GM12878 (cell line): ENCODE results near the gene NFKBIZ. TPM values are rescaled to one million over a fixed set of nuclear protein-coding genes. Genes with fewer than 3 reads are reported as not detected.

Source experiments
- CREB1 ChIP-seq: IDR thresholded peaks from 2 replicates; pipeline ENCODE4 v1.6.1; 2012; ENCODE audit warnings: low read depth, mild to moderate bottlenecking, inconsistent platforms
- CREM ChIP-seq: IDR thresholded peaks from 2 replicates; pipeline ENCODE4 v1.6.1; 2014; ENCODE audit warnings: antibody characterized with exemption, low read depth
- ETV6 ChIP-seq, 2 experiments: fragments of 450-650 bp in 1 of 2; IDR thresholded peaks in 1 of 2; conservative IDR thresholded peaks in 1 of 2; 2 replicates each; pipeline ENCODE4 v1.6.1; 2014; ENCODE audit warnings: antibody characterized with exemption in 1 of 2, borderline replicate concordance in 1 of 2, low read depth in 1 of 2, mild to moderate bottlenecking in 1 of 2, moderate library complexity in 1 of 2
- IRF4 ChIP-seq: IDR thresholded peaks from 2 replicates; pipeline ENCODE4 v1.6.1; 2011; ENCODE audit warnings: low read depth, low read length
- NBN ChIP-seq: fragments of 450-650 bp; IDR thresholded peaks from 2 replicates; pipeline ENCODE4 v1.6.1; 2016
- PML ChIP-seq: IDR thresholded peaks from 2 replicates; pipeline ENCODE4 v1.6.1; 2012; ENCODE audit warnings: low read length, inconsistent platforms
- POU2F2 ChIP-seq: IDR thresholded peaks from 3 replicates; pipeline ENCODE4 v1.6.1; 2011; ENCODE audit warnings: low read depth, mild to moderate bottlenecking, low read length, borderline replicate concordance
- RAD51 ChIP-seq: fragments of 450-650 bp; IDR thresholded peaks from 2 replicates; pipeline ENCODE4 v1.6.1; 2016; ENCODE audit warnings: moderate library complexity, mild to moderate bottlenecking, inconsistent platforms
- RUNX3 ChIP-seq: IDR thresholded peaks from 2 replicates; pipeline ENCODE4 v1.6.1; 2012; ENCODE audit warnings: low read length, inconsistent platforms
- SPI1 ChIP-seq: IDR thresholded peaks from 2 replicates; pipeline ENCODE4 v1.6.1; 2011; ENCODE audit warnings: low read depth, mild to moderate bottlenecking, low read length, moderate library complexity, borderline replicate concordance; ENCODE audit not compliant: insufficient read depth
- ZNF207 ChIP-seq: fragments of 450-650 bp; IDR thresholded peaks from 2 replicates; pipeline ENCODE4 v1.6.1; 2014; ENCODE audit warnings: antibody characterized with exemption, mild to moderate bottlenecking, borderline replicate concordance
- polyA plus RNA-seq, 11 experiments: library from polyadenylated mRNA; depleted of rRNA in 4 of 11; unstranded in 6 of 11; stranded (reverse) in 5 of 11; fragments of >200 nt; fragmentation: Nextera tagmentation in 4 of 11; fragmentation: Illumina TruSeq in 1 of 11; extraction: Ambion mirVana in 4 of 11; extraction: Trizol in 1 of 11; gene quantifications; 1 replicate in 1 of 11; 2 replicates in 10 of 11; pipeline versions ENCODE4 v1.2.1 to v1.2.3, GENCODE V29; 2011 to 2016; ENCODE audit warnings: inconsistent platforms in 2 of 11, missing spikeins in 2 of 11, low read depth in 1 of 11
- total RNA-seq, 4 experiments: library from RNA; depleted of rRNA in 3 of 4; stranded (reverse); fragments of >200 nt in 3 of 4; fragmentation: Illumina TruSeq in 1 of 4; extraction: Trizol in 1 of 4; gene quantifications; 2 replicates each; pipeline versions ENCODE4 v1.2.1 to v1.2.3, GENCODE V29; 2013 to 2021
- TF ChIP-seq, protein P1 (sequence below): fragments of 450-650 bp; IDR thresholded peaks from 2 replicates; pipeline ENCODE4 v1.6.1; 2017; ENCODE audit warnings: mild to moderate bottlenecking
- TF ChIP-seq, protein P2 (sequence below): fragments of 450-650 bp; IDR thresholded peaks from 2 replicates; pipeline ENCODE4 v1.6.1; 2017; ENCODE audit warnings: mild to moderate bottlenecking, low read depth, inconsistent platforms; ENCODE audit not compliant: poor library complexity, severe bottlenecking
- TF ChIP-seq, protein P3 (sequence below): fragments of 450-650 bp; formaldehyde crosslinking; IDR thresholded peaks from 2 replicates; pipeline ENCODE4 v1.5.0; 2022; ENCODE audit warnings: mild to moderate bottlenecking, missing genetic modification characterization

The NFKBIZ gene
- total and polyA plus RNA-seq, 10 of the 15 experiments (the other 5 are each of a cell fraction or from before 2014, with no cell fraction given): 6.3 to 53.8 (median 17.3) TPM

DNA sequence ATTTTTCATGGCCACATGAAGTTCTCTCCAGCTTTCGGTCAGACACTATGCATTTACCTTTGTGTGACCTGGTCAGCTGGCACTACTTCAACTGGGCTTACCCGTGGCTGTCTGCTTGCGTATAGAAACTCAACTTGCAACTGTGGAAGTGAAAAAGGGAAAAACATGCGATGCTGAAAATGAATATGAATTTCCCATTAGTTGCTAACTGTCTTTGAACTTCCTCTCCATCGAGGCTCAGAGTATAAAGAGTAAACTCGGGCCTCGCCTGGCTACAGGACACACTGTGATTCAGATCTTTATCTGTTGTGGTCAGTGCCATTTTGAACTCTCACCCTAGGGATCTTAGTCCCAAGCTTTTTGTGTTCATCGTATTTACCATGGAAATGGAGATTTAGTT is 26.8 kb downstream of the NFKBIZ start (continued):
- TF ChIP-seq, protein P1, sequence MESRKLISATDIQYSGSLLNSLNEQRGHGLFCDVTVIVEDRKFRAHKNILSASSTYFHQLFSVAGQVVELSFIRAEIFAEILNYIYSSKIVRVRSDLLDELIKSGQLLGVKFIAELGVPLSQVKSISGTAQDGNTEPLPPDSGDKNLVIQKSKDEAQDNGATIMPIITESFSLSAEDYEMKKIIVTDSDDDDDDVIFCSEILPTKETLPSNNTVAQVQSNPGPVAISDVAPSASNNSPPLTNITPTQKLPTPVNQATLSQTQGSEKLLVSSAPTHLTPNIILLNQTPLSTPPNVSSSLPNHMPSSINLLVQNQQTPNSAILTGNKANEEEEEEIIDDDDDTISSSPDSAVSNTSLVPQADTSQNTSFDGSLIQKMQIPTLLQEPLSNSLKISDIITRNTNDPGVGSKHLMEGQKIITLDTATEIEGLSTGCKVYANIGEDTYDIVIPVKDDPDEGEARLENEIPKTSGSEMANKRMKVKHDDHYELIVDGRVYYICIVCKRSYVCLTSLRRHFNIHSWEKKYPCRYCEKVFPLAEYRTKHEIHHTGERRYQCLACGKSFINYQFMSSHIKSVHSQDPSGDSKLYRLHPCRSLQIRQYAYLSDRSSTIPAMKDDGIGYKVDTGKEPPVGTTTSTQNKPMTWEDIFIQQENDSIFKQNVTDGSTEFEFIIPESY: no peak
- TF ChIP-seq, protein P2, sequence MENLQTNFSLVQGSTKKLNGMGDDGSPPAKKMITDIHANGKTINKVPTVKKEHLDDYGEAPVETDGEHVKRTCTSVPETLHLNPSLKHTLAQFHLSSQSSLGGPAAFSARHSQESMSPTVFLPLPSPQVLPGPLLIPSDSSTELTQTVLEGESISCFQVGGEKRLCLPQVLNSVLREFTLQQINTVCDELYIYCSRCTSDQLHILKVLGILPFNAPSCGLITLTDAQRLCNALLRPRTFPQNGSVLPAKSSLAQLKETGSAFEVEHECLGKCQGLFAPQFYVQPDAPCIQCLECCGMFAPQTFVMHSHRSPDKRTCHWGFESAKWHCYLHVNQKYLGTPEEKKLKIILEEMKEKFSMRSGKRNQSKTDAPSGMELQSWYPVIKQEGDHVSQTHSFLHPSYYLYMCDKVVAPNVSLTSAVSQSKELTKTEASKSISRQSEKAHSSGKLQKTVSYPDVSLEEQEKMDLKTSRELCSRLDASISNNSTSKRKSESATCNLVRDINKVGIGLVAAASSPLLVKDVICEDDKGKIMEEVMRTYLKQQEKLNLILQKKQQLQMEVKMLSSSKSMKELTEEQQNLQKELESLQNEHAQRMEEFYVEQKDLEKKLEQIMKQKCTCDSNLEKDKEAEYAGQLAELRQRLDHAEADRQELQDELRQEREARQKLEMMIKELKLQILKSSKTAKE: peak; percentile 17
- TF ChIP-seq IRF4: 0 out of 2 replicates have a peak, but pooled peaks have one; percentile 42
- 0 out of 2 replicates have a peak, but pooled peaks have one; percentile 17 for TF ChIP-seq RUNX3
- no peak for TF ChIP-seq NBN
- peak; percentile 32; the same call in 1 of the 2 replicates for TF ChIP-seq CREM
- TF ChIP-seq RAD51: no peak
- TF ChIP-seq CREB1: peak; percentile 57; the same call in 1 of the 2 replicates
- TF ChIP-seq ZNF207: no peak
- TF ChIP-seq PML: no peak
- TF ChIP-seq, protein P3, sequence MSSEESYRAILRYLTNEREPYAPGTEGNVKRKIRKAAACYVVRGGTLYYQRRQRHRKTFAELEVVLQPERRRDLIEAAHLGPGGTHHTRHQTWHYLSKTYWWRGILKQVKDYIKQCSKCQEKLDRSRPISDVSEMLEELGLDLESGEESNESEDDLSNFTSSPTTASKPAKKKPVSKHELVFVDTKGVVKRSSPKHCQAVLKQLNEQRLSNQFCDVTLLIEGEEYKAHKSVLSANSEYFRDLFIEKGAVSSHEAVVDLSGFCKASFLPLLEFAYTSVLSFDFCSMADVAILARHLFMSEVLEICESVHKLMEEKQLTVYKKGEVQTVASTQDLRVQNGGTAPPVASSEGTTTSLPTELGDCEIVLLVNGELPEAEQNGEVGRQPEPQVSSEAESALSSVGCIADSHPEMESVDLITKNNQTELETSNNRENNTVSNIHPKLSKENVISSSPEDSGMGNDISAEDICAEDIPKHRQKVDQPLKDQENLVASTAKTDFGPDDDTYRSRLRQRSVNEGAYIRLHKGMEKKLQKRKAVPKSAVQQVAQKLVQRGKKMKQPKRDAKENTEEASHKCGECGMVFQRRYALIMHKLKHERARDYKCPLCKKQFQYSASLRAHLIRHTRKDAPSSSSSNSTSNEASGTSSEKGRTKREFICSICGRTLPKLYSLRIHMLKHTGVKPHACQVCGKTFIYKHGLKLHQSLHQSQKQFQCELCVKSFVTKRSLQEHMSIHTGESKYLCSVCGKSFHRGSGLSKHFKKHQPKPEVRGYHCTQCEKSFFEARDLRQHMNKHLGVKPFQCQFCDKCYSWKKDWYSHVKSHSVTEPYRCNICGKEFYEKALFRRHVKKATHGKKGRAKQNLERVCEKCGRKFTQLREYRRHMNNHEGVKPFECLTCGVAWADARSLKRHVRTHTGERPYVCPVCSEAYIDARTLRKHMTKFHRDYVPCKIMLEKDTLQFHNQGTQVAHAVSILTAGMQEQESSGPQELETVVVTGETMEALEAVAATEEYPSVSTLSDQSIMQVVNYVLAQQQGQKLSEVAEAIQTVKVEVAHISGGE (CRISPR knock-in tag): no peak
- TF ChIP-seq SPI1: peak; percentile 53; the same call in 1 of the 2 replicates
- TF ChIP-seq POU2F2: peak; percentile 15; the same call in 1 of the 3 replicates
- peak in 1 of 2 experiments; percentile 61; a peak in 1 of 4 replicates for TF ChIP-seq ETV6 (conservative IDR thresholded peaks at IDR 0.05 in 1 of 2, IDR thresholded peaks at IDR 0.05 in 1 of 2; ENCODE audit: borderline replicate concordance in 1 of 2, low read depth in 1 of 2)
